Epithelial cell of proximal tubule (primary cell): ENCODE data around the gene BHLHA15. TPM values are rescaled to one million over a fixed set of nuclear protein-coding genes. Genes with fewer than 3 reads are reported as not detected.

Experiments
- DNase-seq: peaks from one replicate; pipeline ENCODE4 v3.0.0-alpha.2; 2011; ENCODE audit warnings: low read depth
- H3K4me3 ChIP-seq: 2 replicates; pipeline ENCODE4 v1.5.1; 2011; ENCODE audit warnings: low read depth, mild to moderate bottlenecking, low read length
- total RNA-seq: library from RNA; depleted of rRNA; stranded (reverse); fragments of >200 nt; gene quantifications from 2 replicates; pipeline ENCODE4 v1.2.3, GENCODE V29; 2015
- TF ChIP-seq, protein P1 (sequence below): conservative IDR thresholded peaks from 2 replicates; pipeline ENCODE4 v1.5.1; 2012; ENCODE audit warnings: low read depth, mild to moderate bottlenecking, low read length

The BHLHA15 gene
- total RNA-seq, 1 donor from 2014 or later = 1.8 TPM

DNA sequence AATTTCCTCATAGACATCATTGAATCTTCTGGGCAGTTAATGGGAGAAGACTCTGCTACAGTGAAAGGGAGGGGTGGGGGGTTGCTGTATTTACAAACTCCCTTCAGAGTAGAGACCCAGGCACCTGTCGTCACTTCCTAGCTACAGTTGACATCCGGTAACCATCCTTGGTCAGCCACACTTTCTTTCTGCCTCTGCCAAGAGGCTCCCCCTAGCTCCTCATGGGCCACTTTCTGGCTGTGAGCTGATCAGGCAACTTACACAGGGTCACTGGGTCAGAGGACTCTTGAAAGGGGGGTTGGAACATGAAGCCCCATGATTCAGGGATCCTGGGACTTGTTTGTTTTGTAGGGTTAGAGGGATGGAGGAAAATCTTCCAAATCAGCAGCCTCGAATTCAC is 39.5 kb downstream of the BHLHA15 start:
- DNase-seq = no peak
- peak overlapping the region; percentile 96 for H3K4me3 ChIP-seq
- TF ChIP-seq, protein P1, sequence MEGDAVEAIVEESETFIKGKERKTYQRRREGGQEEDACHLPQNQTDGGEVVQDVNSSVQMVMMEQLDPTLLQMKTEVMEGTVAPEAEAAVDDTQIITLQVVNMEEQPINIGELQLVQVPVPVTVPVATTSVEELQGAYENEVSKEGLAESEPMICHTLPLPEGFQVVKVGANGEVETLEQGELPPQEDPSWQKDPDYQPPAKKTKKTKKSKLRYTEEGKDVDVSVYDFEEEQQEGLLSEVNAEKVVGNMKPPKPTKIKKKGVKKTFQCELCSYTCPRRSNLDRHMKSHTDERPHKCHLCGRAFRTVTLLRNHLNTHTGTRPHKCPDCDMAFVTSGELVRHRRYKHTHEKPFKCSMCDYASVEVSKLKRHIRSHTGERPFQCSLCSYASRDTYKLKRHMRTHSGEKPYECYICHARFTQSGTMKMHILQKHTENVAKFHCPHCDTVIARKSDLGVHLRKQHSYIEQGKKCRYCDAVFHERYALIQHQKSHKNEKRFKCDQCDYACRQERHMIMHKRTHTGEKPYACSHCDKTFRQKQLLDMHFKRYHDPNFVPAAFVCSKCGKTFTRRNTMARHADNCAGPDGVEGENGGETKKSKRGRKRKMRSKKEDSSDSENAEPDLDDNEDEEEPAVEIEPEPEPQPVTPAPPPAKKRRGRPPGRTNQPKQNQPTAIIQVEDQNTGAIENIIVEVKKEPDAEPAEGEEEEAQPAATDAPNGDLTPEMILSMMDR = no peak

- TF ChIP-seq, protein P1 = no peak
- H3K4me3 ChIP-seq = peak overlapping the region; percentile 96
- no peak for DNase-seq
Measured at GRCh38 chr7:98251231-98251600, 40.0 kb downstream of the BHLHA15 start.

- DNase-seq = no peak
- H3K4me3 ChIP-seq = peak within 1 kb of the TSS; percentile 96
- TF ChIP-seq, protein P1 = no peak
Measured at GRCh38 chr7:98251601-98252424, 40.6 kb downstream of the BHLHA15 start, which contains the start of gene TECPR1. TECPR1 (minus strand) TSS chr7:98252232; CDS start chr7:98246146, 6,086 bp downstream.

DNA sequence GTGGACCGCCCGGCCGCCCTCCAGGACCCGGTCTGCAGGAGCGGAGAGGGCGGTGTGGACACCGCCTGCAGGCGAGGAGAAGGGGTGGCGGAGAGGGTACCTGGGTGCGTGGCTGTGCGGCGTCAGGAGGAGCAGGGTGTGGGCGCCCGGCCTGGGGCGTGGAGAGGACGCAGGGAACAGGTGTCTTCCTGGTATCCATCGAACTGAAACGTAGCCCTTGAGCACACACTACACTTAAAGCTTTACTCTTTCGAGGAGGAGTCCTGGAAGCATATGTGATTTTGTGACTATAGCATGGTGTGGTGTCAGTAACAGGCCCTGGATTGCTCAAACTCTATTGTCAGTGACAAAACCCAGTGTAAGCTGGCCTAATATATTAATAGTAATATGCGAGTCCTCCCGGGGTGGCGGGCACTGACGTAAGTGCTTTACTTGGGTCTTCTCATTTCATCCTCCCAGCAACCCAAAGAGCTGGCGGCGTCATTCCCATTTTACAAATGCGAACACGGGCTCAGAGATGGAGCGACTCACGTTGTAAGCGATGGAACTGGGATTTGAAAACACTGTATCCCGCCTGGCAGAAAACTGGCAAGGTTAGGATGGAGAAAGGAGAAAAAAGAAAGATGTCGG is 41.3 kb downstream of the BHLHA15 start:
- H3K4me3 ChIP-seq = peak overlapping the region; percentile 96
- DNase-seq = no peak
- TF ChIP-seq, protein P1 = no peak

DNA sequence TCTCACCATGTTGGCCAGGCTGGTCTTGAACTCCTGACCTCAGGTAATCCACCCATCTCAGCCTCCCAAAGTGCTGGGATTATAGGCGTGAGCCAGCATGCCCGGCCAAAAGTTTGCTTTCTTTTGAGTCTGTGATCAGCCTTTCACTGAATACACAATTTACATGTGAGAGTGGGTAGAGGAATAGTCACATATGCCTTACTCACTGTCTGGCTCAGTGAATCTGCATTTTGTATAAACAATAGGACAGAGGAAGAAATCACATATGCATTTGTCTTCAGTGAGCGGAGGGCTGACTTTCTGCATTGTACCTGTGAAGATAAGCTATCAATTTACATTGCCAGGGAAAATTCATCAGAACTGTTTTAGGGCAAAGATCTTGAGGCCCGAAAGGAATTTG is 43.3 kb downstream of the BHLHA15 start:
- H3K4me3 ChIP-seq = no peak overlapping the region
- DNase-seq = no peak
- TF ChIP-seq, protein P1 = no peak

DNA sequence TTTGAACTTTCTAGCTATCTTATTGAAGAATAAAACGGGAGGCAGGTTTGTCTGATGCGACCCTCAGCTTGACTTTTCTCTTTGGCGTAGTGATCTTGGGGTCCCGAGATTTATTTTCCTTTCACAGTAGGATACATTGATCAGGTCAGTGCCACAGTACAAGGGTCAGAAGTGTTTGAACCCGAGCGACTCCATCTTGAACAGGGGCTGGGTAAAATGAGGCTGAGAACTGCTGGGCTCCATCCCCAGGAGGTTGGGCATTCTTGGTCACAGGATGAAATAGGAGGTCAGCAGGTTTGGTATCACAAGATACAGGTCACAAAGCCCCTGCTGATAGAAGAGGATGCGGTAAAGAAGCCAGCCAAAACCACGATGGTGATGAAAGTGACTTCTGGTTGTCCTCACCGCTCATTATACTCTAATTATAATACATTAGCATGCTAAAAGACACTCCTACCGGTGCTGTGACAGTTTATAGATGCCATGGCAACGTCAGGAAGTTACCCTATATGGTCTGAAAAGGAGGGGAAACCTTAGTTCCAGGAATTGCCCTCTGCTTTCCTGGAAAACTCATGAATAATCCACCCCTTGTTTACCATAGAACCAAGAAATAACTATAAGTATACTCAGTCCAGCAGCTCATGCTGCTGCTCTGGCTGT is 43.8 kb downstream of the BHLHA15 start:
- TF ChIP-seq, protein P1 = no peak
- no peak for DNase-seq
- H3K4me3 ChIP-seq = no peak overlapping the region
